GM19463 (cell line): ENCODE measurements around the gene TRIM43B.
A peak's percentile ranks its signal among the peaks of the same experiment; 100 is the strongest.
"Not testable (repeated sequence)": the region's sequence is repeated elsewhere in the genome, so short reads cannot be mapped to it uniquely, and the experiment has no call there.

Experiments
- ATAC-seq: cut with Tn5 transposase; IDR thresholded peaks from one replicate; pipeline ENCODE4 v1.9.1; 2021; ENCODE audit warnings: mild to moderate bottlenecking, moderate library complexity; ENCODE audit not compliant: unreplicated experiment

The TRIM43B gene

DNA sequence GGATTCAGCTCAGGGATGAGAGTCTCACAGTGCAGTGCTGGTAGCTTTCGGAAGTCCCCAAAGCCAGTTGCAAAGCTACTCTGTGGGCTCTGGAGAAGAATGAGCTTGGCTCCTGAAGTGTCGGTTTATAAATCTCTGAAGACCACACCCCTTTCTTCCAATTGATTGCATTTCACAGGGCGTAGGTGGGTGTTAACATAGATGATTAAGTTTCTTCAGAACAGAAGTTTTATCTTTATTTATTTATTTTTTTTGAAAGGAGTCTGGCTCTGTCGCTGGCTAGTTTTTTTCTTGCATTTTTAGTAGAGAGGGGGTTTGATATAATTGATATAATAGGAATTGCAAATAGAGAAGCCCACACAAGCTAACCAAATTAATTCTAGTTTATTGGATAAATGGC is at the start of gene TRIM43B:
TSS of gene TRIM43B (minus strand) at position 101 of the 400 bp plus-strand sequence. CDS start 2,040 bp downstream, outside the sequence.
- ATAC-seq = not testable (repeated sequence)

DNA sequence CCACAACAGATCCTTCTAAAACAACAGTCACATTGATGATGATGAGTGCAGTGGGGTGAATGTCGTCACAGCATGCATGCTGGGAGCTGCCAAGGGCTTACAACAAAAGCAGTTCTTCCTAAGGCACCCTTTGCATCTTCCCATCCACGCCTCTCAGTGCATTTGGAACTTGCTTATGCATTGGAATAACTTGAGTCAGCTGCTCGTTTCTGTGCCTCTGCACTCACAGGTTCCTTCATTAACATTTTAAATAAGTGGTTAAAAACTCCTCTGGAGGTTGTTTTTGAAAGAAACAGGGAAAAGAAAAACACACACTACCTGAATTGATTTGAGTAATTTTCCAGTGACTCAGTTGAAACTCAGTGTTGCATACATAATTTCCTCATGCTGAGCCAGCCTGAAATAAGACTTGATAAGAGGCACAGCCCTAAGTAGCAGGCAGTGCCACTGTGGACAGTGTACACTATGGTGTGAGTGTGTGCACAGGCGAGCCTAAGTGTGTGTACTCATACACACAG is 46.8 kb upstream of the TRIM43B start:
- no peak for ATAC-seq

DNA sequence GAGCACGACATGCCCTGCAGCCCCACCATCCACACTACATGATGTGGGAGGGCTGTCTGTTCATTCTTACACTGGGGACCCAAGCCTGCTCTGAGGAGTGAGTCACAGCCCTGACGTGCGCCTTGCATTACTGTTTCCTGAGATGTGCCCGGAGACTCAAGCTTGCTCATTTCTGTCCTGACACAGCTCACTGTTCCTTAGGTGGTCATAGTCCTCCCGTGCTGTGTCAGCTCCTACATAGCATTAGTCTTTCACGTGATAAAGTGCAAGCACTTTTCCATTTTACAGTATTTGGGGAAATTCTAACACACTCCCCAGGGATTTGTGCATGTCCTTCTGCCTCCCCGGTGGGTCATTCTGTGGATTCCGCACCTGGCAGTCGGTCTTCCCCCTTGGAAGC is 46.2 kb upstream of the TRIM43B start:
- ATAC-seq = peak; percentile 68

DNA sequence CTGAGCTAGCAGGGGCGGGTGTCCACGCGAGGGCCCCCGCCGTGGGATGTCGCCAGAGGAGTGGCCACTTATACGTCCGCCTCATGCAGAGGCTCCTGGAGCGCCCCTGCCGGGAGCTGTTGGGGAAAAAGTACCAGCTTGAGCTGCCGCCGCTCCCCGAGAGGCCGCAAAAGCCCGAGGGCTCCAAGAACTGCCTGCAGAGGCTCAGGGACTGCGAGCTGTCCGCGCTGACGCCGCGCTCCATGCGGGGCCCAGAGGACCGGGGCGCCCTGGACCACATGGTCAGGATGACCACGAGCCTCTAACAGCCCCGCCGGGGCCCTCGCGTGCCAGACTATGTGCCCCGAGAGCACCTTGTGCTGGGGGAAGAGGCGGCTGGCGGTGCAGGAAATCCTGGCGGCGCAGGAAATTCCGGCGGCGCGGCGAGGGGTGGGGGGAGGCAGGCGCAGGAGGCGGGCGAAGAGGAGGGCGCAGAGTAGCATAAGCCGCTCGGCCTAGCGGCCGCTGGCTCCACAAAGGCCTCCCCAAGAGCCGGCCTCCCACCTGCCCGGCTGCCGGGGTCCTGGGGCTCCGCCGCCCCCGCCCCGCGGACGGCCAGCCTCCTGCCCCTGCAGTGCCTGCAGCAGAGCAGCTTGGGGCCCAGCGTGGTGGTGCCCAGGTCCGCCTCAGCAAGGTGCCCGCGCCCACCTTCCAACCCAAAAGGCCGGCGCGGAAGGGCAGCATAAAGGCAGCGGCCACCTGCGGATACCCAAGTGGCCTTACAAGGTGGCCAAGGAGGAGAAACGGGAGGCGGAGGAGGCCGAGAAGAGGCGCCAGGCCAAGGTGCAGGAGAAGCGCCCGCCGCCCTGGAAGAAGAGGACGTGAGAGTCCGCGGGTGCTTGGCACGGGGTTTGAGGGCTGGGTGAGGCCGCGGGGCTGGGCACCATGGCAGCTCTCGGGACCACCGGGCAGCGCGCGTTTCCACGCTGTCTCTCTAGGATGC is 42.1 kb upstream of the TRIM43B start:
- peak; percentile 70 for ATAC-seq

DNA sequence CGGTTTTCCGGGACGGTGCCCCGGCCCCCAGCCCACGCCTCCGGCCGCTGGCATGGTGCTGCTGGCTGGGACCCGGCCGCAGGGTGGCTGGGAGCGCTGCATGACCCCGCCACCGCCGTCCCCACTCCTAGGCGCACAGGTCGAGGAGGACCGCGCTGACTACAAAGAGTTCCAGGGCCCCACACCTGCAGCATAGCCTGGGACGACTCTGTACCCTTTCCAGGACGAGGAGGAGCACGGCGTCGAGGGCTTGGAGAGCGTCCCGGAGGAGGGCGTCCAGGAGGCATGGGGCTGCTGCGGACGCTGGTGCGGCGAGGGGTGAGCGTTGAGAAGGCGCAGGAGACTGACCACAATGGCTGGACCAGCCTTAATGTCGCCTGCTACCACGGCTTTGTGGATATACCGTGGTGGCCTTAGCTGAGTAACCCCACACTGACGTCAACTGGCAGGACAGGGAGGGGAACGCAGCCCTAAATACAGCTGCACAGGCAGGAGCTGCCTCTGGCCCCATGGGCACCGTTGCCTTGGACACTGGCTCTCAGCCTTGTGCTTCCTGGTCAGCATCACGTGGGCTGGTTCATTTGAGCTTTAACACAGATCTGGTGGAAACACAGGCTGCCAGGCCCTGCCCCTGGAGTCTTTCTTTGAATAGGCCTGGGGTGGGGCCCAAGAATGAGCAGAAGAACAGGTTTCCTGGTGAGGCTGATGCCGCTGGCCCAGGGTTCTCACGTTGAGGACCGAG is 40.9 kb upstream of the TRIM43B start:
- ATAC-seq = no peak

DNA sequence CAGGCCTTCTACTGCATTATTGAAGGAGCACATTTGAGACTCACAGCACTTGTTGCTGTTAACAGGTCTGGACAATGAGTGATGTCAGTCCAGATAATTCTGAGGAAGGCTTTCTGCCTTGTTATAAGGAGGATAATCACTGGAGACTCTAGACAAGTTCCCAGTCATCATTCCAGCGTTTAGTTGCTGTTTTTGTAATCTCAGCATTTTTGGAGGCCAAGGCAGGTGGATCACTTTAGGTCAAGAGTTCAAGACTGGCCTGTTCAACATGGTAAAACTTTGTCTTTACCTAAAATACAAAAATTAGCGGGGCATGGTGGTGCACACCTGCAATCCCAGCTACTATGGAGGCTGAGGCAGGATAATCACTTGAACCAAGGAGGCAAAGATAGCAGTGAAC is 39.6 kb upstream of the TRIM43B start:
- ATAC-seq = no peak

DNA sequence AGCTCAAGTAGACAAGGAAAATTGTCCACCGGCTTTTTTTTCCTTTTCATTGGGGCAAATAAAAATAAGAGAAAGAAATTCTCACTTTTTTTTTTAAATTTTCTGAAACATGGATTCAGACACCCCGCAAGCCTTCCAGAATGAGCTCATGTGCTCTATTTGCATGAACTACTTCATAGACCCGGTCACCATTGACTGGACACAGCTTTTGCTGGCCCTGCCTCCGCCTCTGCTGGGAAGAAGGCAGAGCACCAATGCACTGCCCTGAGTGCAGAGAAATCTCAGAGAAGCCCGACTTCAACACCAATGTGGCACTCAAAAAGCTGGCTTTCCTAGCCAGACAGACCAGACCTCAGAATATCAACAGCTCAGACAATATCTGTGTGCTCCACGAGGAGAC is 30.2 kb upstream of the TRIM43B start:
- no peak for ATAC-seq

DNA sequence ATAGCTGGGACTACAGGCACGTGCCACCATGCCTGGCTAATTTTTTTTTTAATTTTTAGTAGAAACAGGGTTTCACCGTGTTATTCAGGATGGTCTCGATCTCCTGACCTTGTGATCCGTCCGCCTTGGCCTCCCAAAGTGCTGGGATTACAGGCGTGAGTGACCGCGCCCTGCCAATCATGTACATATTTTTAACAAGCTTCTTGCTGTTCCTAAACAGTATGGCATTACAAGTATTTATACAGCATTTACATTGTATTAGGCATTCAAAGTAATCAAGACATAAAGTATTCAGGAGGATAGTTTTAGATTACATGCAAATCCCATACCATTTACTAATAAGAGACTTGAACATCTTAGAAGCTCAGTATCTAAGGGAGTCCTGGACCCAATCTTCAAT is 29.7 kb upstream of the TRIM43B start:
- ATAC-seq = not testable (repeated sequence)

DNA sequence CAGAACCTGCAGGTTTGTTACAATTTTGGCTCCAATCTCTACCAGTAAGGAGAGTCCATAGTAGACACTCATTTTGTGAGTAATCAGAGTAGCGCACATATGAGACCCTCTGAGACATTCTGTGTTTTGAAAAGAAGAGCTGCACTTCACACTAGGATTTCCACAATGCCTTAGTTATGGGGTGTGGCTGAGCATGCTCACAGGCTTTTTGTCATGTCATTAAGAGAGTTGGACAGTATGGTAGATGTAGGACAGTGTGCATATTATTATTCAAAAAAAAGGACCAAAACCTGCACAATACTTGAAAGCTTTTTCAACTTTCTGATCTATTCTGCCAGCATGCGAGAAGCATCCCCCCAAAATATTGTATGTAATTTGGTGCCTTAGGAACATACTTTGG is 24.9 kb upstream of the TRIM43B start:
- no peak for ATAC-seq

DNA sequence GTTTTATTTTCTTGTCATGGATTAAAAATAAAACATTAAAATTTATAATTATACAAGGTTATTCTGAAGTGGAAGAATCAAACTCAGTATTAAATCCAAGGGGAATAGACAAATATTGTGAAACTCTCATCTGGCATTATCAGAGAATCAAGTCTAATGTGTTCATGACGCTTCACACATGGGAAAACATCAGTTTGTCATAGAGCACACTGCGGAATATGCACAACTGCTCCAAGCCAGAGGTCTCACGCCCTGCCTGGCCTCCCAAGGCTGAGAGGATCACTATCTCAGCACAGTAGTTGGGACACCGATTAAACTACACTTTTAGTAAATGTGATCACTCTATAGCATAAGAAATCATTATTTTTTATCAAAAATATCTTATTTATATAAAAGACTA is 20.7 kb upstream of the TRIM43B start:
- ATAC-seq = no peak

DNA sequence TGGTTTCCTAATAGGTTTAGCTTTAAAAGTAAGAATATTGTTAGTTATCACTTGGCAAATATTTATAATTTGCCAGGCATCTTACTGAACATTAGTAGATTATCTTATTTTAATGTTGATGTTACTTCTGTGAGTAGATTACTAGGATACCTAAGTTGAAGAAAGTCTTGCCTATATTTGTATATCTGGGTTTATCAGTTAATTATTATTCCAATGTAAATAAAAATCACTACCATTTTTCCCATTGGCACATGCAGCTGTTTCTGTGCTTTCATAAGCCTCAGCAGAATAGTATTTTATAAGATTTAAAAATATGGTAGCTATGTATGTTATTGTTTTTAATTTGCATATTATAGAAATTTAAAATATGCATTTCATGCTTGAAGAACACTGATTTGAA is 16.3 kb upstream of the TRIM43B start:
- no peak for ATAC-seq

DNA sequence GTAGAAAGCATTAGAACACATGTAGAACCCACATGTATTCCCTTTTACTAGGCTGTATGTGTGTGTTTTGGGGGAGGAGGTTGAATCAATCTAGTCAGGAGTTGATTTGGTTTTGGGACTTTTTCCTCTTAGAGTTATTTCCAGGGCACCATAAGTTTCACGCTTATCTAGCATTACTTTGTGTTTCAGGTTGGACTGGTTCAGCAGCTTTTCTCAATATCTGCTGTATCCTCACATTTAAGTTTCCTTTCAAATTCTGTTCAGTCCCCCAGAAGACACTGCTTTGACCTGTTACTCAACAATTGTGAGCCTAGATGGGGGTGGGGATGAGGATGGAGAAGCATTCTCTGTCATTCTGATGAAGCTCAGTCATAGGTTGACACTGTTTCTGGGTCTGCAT is 7.5 kb upstream of the TRIM43B start:
- ATAC-seq = not testable (repeated sequence)

DNA sequence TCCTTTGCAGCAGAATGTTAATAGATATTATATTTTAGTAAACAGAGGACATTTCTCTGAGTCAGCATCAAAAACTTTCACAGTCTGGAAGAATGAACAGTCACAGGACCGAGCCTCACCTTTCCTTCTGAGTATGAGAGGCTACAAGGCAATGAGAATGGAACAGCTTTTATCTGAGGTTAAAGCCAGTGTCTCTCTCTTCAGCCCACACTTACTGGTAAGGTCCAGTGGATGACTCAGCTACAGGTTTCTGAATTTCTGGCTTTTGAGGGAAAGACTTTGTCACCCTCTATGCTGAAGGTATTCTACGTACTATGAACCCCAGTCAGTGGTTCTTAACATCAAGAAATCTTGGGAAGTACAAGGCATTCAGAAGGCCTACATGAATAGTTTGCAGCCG is 9.5 kb downstream of the TRIM43B start:
- ATAC-seq = not testable (repeated sequence)

DNA sequence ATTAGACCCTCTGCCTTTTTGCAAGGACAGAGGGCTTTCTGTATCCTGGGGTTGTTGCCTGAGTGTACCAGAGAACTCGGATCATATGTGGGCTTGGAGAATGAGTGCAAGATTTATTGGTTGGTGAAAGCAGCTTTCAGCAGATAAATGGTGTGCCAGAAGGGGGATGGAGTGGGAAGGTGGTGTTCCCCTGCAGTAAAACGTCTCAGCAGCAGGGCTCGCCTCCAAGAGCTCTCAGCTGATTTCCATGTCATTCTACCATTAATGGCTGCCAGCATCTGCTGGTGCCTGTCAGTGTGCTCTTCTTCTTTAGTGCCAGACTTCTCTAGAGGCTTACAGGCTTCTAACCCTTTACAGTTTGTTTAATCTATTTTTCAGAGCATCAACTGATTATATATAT is 16.6 kb downstream of the TRIM43B start:
- not testable (repeated sequence) for ATAC-seq

DNA sequence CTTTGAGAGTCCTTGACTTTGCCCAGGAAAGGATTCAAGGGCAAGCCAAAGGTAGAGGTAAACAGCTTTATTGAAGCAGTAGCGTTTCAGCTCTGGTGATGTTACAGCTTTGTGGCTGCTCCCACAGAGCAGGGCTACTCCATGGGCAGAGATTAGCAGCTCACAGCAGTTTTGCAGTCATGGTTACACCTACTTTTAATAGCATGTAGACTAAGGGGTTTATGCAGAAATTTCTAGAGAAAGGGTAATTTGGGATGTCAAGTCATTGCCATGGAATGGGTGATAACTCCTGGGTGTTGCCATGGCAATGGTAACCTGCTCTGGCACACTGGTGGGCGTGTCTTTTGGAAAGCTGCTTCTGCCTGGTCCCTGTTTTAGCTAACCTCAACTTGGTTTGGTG is 18.0 kb downstream of the TRIM43B start:
- ATAC-seq = not testable (repeated sequence)

DNA sequence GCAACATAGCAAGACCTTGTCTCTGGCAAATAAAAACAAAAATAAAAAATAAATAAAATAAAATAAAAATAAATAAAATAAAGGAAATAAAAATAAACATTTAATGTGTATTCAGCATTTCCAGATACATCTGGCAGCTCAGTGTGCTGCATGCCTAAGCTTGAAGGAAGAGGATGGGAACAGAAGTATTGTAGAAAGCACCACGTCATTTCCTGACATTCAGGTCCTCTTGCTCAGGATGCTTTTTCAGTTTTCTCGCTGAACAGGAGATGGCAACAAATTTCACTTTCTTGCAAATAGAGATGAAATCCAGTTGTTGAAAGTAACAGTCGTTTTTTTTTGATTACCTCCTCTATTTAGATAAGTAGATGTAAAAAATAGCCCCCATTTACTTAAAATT is 21.3 kb downstream of the TRIM43B start:
- not testable (repeated sequence) for ATAC-seq

DNA sequence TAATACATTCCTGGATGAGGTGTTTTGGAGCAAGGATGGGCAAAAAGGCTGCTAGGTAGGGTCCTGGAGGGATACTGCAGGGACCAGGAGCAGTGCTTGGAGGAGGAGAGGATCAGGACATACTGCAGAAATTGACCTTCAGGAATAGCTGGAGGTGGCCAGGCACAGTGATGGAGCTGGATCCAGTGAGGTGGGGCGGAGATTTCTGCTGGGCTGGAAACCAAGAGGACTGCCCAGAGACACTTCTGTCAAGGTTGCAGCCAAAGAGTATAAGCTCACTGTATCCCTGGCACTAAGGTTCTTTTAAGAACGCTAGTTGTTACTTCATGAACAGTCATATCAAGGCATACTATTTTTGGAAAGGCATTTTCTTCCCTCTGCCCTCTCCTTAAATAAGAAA is 39.2 kb downstream of the TRIM43B start:
- ATAC-seq = not testable (repeated sequence)

DNA sequence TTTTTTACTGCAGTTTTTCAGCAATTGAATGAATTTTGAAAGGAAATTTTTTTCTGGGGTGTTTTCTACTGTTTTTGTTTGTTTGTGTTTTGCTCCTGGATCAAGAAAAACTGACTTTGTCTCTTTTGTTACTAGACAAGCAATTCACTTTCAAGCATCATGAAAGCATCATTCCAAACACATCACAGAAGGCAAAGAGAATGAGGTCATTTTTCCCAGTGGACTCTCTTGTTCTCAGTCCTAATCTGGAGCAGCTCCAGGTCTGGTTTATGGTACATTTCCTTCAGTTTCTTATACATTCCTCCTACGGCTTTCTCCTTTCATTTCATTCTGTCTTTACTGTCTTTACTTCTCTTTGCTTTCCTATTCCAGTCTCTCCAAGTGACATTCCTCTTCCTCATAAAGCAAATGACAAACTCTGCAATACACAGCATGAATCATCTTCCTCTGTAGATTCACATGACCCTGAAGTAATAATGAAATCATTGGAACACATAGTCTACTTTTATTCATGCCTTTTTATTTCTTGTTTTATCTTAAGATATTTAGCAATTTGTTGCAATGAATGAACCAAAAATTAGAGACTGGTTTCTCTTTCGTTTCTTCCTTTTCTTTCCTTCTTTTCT is 42.0 kb downstream of the TRIM43B start:
- not testable (repeated sequence) for ATAC-seq

DNA sequence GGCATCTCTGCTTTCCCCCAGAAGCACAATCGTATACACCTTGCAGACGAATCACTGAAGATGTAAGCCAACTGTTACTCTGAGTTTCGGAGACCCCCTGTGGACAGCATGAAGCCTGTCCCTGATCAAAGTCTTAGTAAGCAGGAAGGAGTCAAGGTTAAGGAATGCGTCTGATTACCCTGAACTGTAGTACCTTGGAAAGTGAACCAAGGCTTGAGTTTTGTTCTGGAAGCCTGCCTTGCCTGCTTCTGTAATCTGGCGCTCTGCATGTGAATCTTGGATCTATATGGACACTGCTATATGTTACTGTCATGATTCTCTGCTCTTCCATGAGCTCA is 48.7 kb downstream of the TRIM43B start:
- ATAC-seq = not testable (repeated sequence)

DNA sequence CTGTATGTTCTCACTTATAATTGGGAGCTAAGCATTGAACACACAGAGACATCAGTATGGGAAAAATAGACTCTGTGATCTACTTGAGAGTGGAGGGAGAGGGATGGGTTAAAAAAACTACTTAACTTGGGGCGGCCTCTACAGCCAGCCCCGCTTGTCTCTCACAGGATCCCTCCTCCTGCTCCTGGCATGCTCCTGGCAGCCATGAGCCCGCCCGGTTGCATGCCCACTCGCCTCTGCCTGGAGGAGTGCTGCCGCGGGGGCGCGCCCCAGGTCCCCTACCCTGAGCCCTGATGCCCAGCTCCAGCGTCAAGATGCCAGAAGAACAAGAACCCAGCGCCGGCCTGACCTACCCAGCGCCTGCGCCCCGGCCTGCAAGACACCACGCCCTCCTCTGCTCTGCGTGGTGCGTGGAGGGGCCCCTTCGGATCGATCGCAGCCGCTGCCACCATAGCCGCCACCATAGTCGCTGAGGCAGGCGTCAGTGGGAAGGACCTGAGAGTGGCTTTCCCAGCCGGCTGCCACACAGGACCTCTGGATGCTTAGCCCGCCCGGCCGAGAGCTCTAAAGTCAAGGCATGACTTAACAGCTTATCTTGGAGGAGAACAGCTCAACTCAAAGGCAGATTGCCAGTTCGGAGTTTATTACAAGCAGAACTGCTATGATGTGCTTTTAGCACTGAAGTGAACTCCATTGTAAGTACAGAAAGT is 49.2 kb downstream of the TRIM43B start:
- ATAC-seq = not testable (repeated sequence)
